ENCODE results near the gene MOCOS.

- TF ChIP-seq YY1 (IDR thresholded peaks at IDR 0.05; ENCODE audit: insufficient read depth, insufficient read length) (no peak), ZNF274 (IDR thresholded peaks at IDR 0.05; ENCODE audit: low read depth, low read length) (no peak)
These were observed 29.9 kb upstream of the MOCOS start for GRCh38 chr18:36157441-36157840.
